OCI-LY7 (cell line): Measurements from ENCODE around the gene CFAP61. TPM values are rescaled to one million over a fixed set of nuclear protein-coding genes. Genes with fewer than 3 reads are reported as not detected.

ENCODE experiments used
- BruUV-seq: library from RNA; stranded (reverse); fragments of 400-500 nt; replicated peaks from 2 replicates; lab custom pipeline; 2021; lab: Mats Ljungman, UMichigan
- CTCF ChIA-PET: fragments of 300-600 bp; sonication (Branson Sonifier 250); formaldehyde crosslinking; loops from one replicate; lab custom pipeline; 2022; ENCODE audit warnings: antibody characterized with exemption; ENCODE audit not compliant: unreplicated experiment; lab: Charles Lee
- POLR2A ChIA-PET: fragments of 300-600 bp; sonication (Branson Sonifier 250); formaldehyde crosslinking; loops from one replicate; lab custom pipeline; 2022; ENCODE audit warnings: antibody characterized with exemption; lab: Charles Lee
- DNase-seq: peaks from one replicate; pipeline ENCODE4 v3.0.0-alpha.2; 2015; ENCODE audit warnings: low spot score
- H2AFZ ChIP-seq: fragments of 200-600 bp; sonication (generic), shearing (Covaris generic); 2 replicates; pipeline ENCODE4 v1.6.1; 2014; ENCODE audit warnings: mild to moderate bottlenecking, antibody characterized with exemption, low read length, moderate library complexity
- H3K27ac ChIP-seq: fragments of 200-600 bp; sonication (generic); 2 replicates; pipeline ENCODE4 v1.5.1; 2014; ENCODE audit warnings: mixed run types, low read depth, mild to moderate bottlenecking, moderate library complexity, low read length, inconsistent platforms; ENCODE audit not compliant: poor library complexity, severe bottlenecking
- H3K36me3 ChIP-seq: fragments of 200-600 bp; sonication (generic); 2 replicates; pipeline ENCODE4 v1.6.1; 2014; ENCODE audit warnings: mild to moderate bottlenecking, antibody characterized with exemption, low read length, moderate library complexity, mixed read lengths; ENCODE audit not compliant: insufficient read depth
- H3K4me1 ChIP-seq: fragments of 200-600 bp; sonication (generic); 2 replicates; pipeline ENCODE4 v1.5.1; 2014; ENCODE audit warnings: mild to moderate bottlenecking, low read length; ENCODE audit not compliant: insufficient read depth, poor library complexity, severe bottlenecking
- H3K4me2 ChIP-seq: fragments of 200-600 bp; sonication (generic); 2 replicates; pipeline ENCODE4 v1.6.1; 2014; ENCODE audit warnings: mild to moderate bottlenecking, low read length
- H3K4me3 ChIP-seq: fragments of 200-600 bp; sonication (generic); 2 replicates; pipeline ENCODE4 v1.5.1; 2014; ENCODE audit warnings: mild to moderate bottlenecking, low read depth, low read length; ENCODE audit not compliant: poor library complexity, severe bottlenecking
- H3K79me2 ChIP-seq: fragments of 200-600 bp; sonication (generic); 2 replicates; pipeline ENCODE4 v1.6.1; 2016; ENCODE audit warnings: low read depth, mild to moderate bottlenecking, low read length, moderate library complexity, mixed read lengths; ENCODE audit not compliant: insufficient read depth
- H3K9me2 ChIP-seq: fragments of 200-600 bp; sonication (generic); 2 replicates; pipeline ENCODE4 v1.6.1; 2016; ENCODE audit warnings: mild to moderate bottlenecking, low read length, mixed read lengths; ENCODE audit not compliant: insufficient read depth
- H3K9me3 ChIP-seq: fragments of 200-600 bp; sonication (generic); 2 replicates; pipeline ENCODE4 v1.6.1; 2014; ENCODE audit warnings: mild to moderate bottlenecking, mixed run types, low read length, mixed read lengths
- H4K20me1 ChIP-seq: fragments of 200-600 bp; sonication (generic); 2 replicates; pipeline ENCODE4 v1.6.1; 2014; ENCODE audit warnings: mild to moderate bottlenecking, antibody characterized with exemption, low read length, moderate library complexity, mixed read lengths; ENCODE audit not compliant: insufficient read depth
- EZH2phosphoT487 ChIP-seq: fragments of 200-600 bp; sonication (generic); IDR thresholded peaks from 2 replicates; pipeline ENCODE4 v1.6.1; 2018; ENCODE audit warnings: low read depth, borderline replicate concordance, mild to moderate bottlenecking, mixed run types, antibody characterized with exemption, low read length, moderate library complexity, mixed read lengths
- intact Hi-C: fragments of 100-400 bp; cut with micrococcal nuclease; formaldehyde crosslinking; loops from one replicate; pipeline ENCODE4 v1.10.0; 2022; ENCODE audit not compliant: unreplicated experiment
- total RNA-seq, 2 experiments: library from RNA; depleted of rRNA in 1 of 2; stranded (reverse); fragments of >200 nt in 1 of 2; shearing (Covaris generic) in 1 of 2; gene quantifications; 2 replicates each; pipeline ENCODE4 v1.2.3, GENCODE V29; 2014 to 2022
- TF ChIP-seq, protein P1 (sequence below): fragments of 200-600 bp; sonication (generic); conservative IDR thresholded peaks from 2 replicates; pipeline ENCODE4 v1.5.1; 2014; ENCODE audit warnings: mild to moderate bottlenecking, antibody characterized with exemption, low read length, moderate library complexity, mixed read lengths

CFAP61 gene
- total RNA-seq, 2 experiments from 2014 or later, result 0.06 TPM; not detected in 1

DNA sequence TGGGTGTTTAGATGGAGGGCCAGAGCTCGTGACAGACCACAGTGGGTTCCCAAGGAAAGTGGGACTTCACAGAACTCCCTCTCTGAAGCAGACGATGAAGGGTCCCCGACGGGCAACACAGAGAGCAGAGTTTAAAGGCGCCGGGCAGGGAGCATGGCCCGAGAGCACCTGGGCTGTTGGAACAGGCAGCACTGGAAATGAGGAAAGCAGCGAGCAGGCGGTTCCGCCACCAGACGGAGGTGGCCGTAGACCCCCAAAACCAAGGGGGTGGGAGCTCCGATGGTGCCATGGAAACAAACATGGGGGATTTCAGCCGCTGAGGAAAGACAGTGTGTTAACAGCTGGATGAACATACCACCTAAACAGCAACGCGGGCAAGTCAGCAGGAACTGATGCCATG, 288.1 kb downstream of the CFAP61 start:
- CTCF ChIA-PET, result no interaction called here
- POLR2A ChIA-PET, result no interaction called here
- no TSS peak for BruUV-seq

DNA sequence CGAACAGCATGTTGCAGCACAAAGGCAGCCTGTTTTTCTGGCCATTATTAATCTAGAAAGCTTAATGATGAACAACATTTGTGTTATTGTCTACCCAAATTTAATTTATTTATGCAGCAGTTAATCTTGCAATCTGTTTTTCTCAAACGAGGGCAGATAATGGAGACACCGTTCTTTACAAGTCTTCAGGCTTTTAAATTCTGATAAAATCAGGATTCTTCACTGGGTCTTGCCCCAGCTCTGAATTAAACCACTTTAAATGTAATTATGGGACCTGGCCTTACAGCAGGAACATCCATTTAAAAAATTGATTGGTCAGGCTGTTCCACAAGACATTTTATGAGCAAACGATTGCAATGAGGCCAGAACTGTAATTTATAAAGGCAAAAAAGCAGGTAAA, 289.0 kb downstream of the CFAP61 start:
- Histone ChIP-seq H3K36me3 (no peaks in the 10 kb centered on the region), H3K4me3 (no peak overlapping the region), H3K4me2 (no peak overlapping the region), H3K79me2 (no peaks in the 10 kb centered on the region), H2AFZ (no peak overlapping the region), H4K20me1 (no peaks in the 10 kb centered on the region), H3K9me3 (no peaks in the 10 kb centered on the region), H3K27ac (no peak overlapping the region), H3K4me1 (no peaks in the 10 kb centered on the region), H3K9me2 (no peaks in the 10 kb centered on the region)
- ChIA-PET CTCF (no interaction called here), POLR2A (interaction anchor here (0.6 to 0.7 kb wide), 2 partner anchors 19 to 107 kb away, joined by 4 read pairs; no protein-coding TSS in a partner anchor)
- no TSS peak for BruUV-seq
- DNase-seq, result no peak
- TF ChIP-seq, protein P1, sequence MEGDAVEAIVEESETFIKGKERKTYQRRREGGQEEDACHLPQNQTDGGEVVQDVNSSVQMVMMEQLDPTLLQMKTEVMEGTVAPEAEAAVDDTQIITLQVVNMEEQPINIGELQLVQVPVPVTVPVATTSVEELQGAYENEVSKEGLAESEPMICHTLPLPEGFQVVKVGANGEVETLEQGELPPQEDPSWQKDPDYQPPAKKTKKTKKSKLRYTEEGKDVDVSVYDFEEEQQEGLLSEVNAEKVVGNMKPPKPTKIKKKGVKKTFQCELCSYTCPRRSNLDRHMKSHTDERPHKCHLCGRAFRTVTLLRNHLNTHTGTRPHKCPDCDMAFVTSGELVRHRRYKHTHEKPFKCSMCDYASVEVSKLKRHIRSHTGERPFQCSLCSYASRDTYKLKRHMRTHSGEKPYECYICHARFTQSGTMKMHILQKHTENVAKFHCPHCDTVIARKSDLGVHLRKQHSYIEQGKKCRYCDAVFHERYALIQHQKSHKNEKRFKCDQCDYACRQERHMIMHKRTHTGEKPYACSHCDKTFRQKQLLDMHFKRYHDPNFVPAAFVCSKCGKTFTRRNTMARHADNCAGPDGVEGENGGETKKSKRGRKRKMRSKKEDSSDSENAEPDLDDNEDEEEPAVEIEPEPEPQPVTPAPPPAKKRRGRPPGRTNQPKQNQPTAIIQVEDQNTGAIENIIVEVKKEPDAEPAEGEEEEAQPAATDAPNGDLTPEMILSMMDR, result no peak
- no peak for TF ChIP-seq EZH2phosphoT487
- intact Hi-C loops, result no loop called here

More for the DNA sequence above, 288.1 kb downstream of the CFAP61 start:
- DNase-seq, result no peak
- Histone ChIP-seq H3K4me2 (no peak overlapping the region), H3K4me1 (no peaks in the 10 kb centered on the region), H3K4me3 (no peak overlapping the region), H3K9me2 (no peaks in the 10 kb centered on the region), H3K27ac (no peak overlapping the region), H3K79me2 (no peaks in the 10 kb centered on the region), H3K9me3 (no peaks in the 10 kb centered on the region), H4K20me1 (no peaks in the 10 kb centered on the region), H3K36me3 (no peaks in the 10 kb centered on the region), H2AFZ (no peak overlapping the region)
- no peak for TF ChIP-seq EZH2phosphoT487
- TF ChIP-seq, protein P1, result no peak
- intact Hi-C loops, result no loop called here

DNA sequence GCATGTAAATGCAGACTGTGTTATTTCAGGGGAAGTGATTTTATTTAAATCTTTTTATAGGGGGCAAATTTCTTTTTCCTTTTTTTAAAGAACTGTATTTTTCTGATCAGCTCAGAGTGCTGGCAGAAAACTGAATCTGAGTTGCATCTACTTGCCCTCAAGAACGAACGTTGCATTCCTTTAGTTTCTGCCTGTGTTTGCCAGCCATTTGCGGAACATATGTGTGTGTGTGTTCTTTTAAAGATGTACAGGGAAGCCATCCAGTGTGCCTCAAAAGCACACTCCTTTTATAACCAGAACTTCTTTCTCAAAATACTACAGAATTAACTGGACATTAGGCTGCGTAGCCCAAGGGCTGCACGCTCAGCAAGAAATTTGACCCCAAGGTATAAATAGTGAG, 289.7 kb downstream of the CFAP61 start:
- Histone ChIP-seq H3K36me3 (no peaks in the 10 kb centered on the region), H4K20me1 (no peaks in the 10 kb centered on the region), H3K4me3 (no peak overlapping the region), H3K27ac (no peak overlapping the region), H2AFZ (no peak overlapping the region), H3K9me2 (no peaks in the 10 kb centered on the region), H3K4me2 (no peak overlapping the region), H3K79me2 (no peaks in the 10 kb centered on the region), H3K4me1 (no peaks in the 10 kb centered on the region), H3K9me3 (no peaks in the 10 kb centered on the region)
- ChIA-PET POLR2A (interaction anchor here (0.7 kb wide), 1 partner anchor 106 kb away, joined by 4 read pairs; no protein-coding TSS in a partner anchor), CTCF (no interaction called here)
- BruUV-seq, result no TSS peak
- TF ChIP-seq, protein P1, result no peak
- no peak for TF ChIP-seq EZH2phosphoT487
- DNase-seq, result no peak
- intact Hi-C loops, result no loop called here
